Panc1 (cell line): ENCODE measurements around the gene APCDD1.

Source experiments
- CTCF ChIP-seq: fragments of 450-650 bp; IDR thresholded peaks from 2 replicates; pipeline ENCODE4 v1.5.1; 2017; ENCODE audit warnings: mild to moderate bottlenecking
- POLR2AphosphoS5 ChIP-seq: IDR thresholded peaks from 2 replicates; pipeline ENCODE4 v1.6.1; 2012; ENCODE audit warnings: mild to moderate bottlenecking, low read depth, low read length, moderate library complexity
- REST ChIP-seq, 2 experiments: IDR thresholded peaks; 2 replicates each; pipeline ENCODE4 v1.6.1; 2011 to 2012; ENCODE audit warnings: low read depth in 2 of 2, control low read depth in 1 of 2, low read length in 1 of 2, mild to moderate bottlenecking in 1 of 2, moderate library complexity in 1 of 2; ENCODE audit not compliant: insufficient read depth in 1 of 2
- SIN3A ChIP-seq: IDR thresholded peaks from 2 replicates; pipeline ENCODE4 v1.6.1; 2012; ENCODE audit warnings: low read depth, mild to moderate bottlenecking, low read length, moderate library complexity, borderline replicate concordance; ENCODE audit not compliant: insufficient read depth

- TF ChIP-seq CTCF (no peak), SIN3A (no peak), POLR2AphosphoS5 (no peak), REST (IDR thresholded peaks at IDR 0.05; ENCODE audit: insufficient read depth in 1 of 2, low read depth in 2 of 2, low read length in 1 of 2) (no peak)
Measured at GRCh38 chr18:10453261-10453805, 1.1 kb upstream of the APCDD1 start.
